GM12878 (cell line): ENCODE data around the gene ACTR2. TPM values are rescaled to one million over a fixed set of nuclear protein-coding genes. Genes with fewer than 3 reads are reported as not detected.

Source experiments
- ATAC-seq: fragments of 200-7000 bp; cut with Tn5 transposase; 3 replicates; pipeline ENCODE4 v1.9.1; 2020; ENCODE audit warnings: mild to moderate bottlenecking, moderate library complexity
- BruUV-seq: library from RNA; stranded (reverse); fragments of 400-500 nt; replicated peaks from 2 replicates; lab custom pipeline; 2021; lab: Mats Ljungman, UMichigan
- CTCF ChIA-PET: fragments of 300-600 bp; sonication (Branson Sonifier 250); formaldehyde crosslinking; extraction: SDS; loops from one replicate; lab custom pipeline; 2021; ENCODE audit warnings: inconsistent platforms; lab: Yijun Ruan, JAX
- POLR2A ChIA-PET: fragments of 350-600 bp; formaldehyde crosslinking; extraction: SDS; loops from one replicate; lab custom pipeline; 2021; ENCODE audit warnings: inconsistent platforms; lab: Charles Lee
- RAD21 ChIA-PET: fragments of 300-600 bp; sonication (Branson Sonifier 250); formaldehyde crosslinking; loops from one replicate; lab custom pipeline; 2023; ENCODE audit warnings: antibody characterized with exemption; ENCODE audit not compliant: unreplicated experiment; lab: Charles Lee
- SMC1A ChIA-PET: fragments of 300-600 bp; sonication (Branson Sonifier 250); formaldehyde crosslinking; loops from one replicate; lab custom pipeline; 2023; ENCODE audit not compliant: unreplicated experiment, uncharacterized antibody; lab: Charles Lee
- DNase-seq: peaks from one replicate; pipeline ENCODE4 v3.0.0-alpha.2; 2011; ENCODE audit warnings: low read depth, low spot score
- FAIRE-seq: peaks from 3 replicates; lab custom pipeline; 2011; peaks lifted over from hg19 to GRCh38; lab: Jason Lieb, UNC
- H2AFZ ChIP-seq: 2 replicates; pipeline ENCODE4 v1.6.0; 2011; ENCODE audit warnings: low read depth, low read length, control low read depth; ENCODE audit not compliant: control insufficient read depth
- H3K27ac ChIP-seq: 2 replicates; pipeline ENCODE4 v1.5.1; 2011; ENCODE audit warnings: control low read depth; ENCODE audit not compliant: control insufficient read depth, insufficient read depth
- H3K27me3 ChIP-seq, 2 experiments: replicated peaks in 1 of 2; 2 replicates each; pipeline versions ENCODE4 v1.6.0 to v1.6.1; 2011; ENCODE audit warnings: low read length in 1 of 2; ENCODE audit not compliant: control insufficient read depth in 2 of 2, insufficient read depth in 2 of 2
- H3K36me3 ChIP-seq, 2 experiments: 2 replicates each; pipeline ENCODE4 v1.5.1; 2011; ENCODE audit warnings: low read length in 1 of 2; ENCODE audit not compliant: control insufficient read depth in 2 of 2, insufficient read depth in 2 of 2
- H3K4me1 ChIP-seq: 2 replicates; pipeline ENCODE4 v1.6.1; 2011; ENCODE audit warnings: mild to moderate bottlenecking, low read length, moderate library complexity, mixed read lengths; ENCODE audit not compliant: control insufficient read depth, insufficient read depth
- H3K4me2 ChIP-seq: 2 replicates; pipeline ENCODE4 v1.6.0; 2011; ENCODE audit warnings: control low read depth; ENCODE audit not compliant: control insufficient read depth, insufficient read depth
- H3K4me3 ChIP-seq: fragments of 200-600 bp; sonication (generic); 2 replicates; pipeline ENCODE4 v1.5.1; 2016
- H3K79me2 ChIP-seq: 2 replicates; pipeline ENCODE4 v1.6.0; 2011; ENCODE audit warnings: low read length; ENCODE audit not compliant: control insufficient read depth, insufficient read depth
- H3K9ac ChIP-seq: 2 replicates; pipeline ENCODE4 v1.8.0; 2011; ENCODE audit warnings: low read length, control low read depth, mixed read lengths; ENCODE audit not compliant: control insufficient read depth, insufficient read depth
- H3K9me3 ChIP-seq: replicated peaks from 3 replicates; pipeline ENCODE4 v1.5.1; 2011; ENCODE audit warnings: mild to moderate bottlenecking, low read length; ENCODE audit not compliant: control insufficient read depth, insufficient read depth
- H4K20me1 ChIP-seq: 2 replicates; pipeline ENCODE4 v1.6.0; 2011; ENCODE audit not compliant: control insufficient read depth, insufficient read depth
- BCL11A ChIP-seq: IDR thresholded peaks from 2 replicates; pipeline ENCODE4 v1.6.1; 2011; ENCODE audit warnings: low read depth, low read length
- CBX3 ChIP-seq: fragments of 200-600 bp; sonication (generic); IDR thresholded peaks from 2 replicates; pipeline ENCODE4 v1.6.1; 2016; ENCODE audit warnings: low read depth, borderline replicate concordance
- EP300 ChIP-seq, 2 experiments: fragments of 150-350 bp in 1 of 2; IDR thresholded peaks; 2 replicates each; pipeline ENCODE4 v1.6.1; 2011 to 2012; ENCODE audit warnings: low read depth in 2 of 2, low read length in 2 of 2, borderline replicate concordance in 1 of 2, improper control_type of control experiment in 1 of 2, inconsistent platforms in 1 of 2; ENCODE audit not compliant: control insufficient read depth in 1 of 2
- HDAC6 ChIP-seq: fragments of 200-600 bp; sonication (generic); IDR thresholded peaks from one replicate; pipeline ENCODE4 v1.8.0; 2017; ENCODE audit warnings: antibody characterized with exemption; ENCODE audit not compliant: unreplicated experiment
- MEF2B ChIP-seq: fragments of 450-650 bp; IDR thresholded peaks from 2 replicates; pipeline ENCODE4 v1.6.1; 2018; ENCODE audit warnings: mild to moderate bottlenecking, moderate library complexity; ENCODE audit not compliant: partially characterized antibody, poor library complexity, severe bottlenecking
- MTA3 ChIP-seq: IDR thresholded peaks from 2 replicates; pipeline ENCODE4 v1.6.1; 2012; ENCODE audit warnings: low read length, inconsistent platforms, borderline replicate concordance
- STAT1 ChIP-seq: fragments of 450-650 bp; conservative IDR thresholded peaks from 2 replicates; pipeline ENCODE4 v1.6.1; 2014; ENCODE audit warnings: antibody characterized with exemption, mild to moderate bottlenecking
- WRNIP1 ChIP-seq: IDR thresholded peaks from 2 replicates; pipeline ENCODE4 v1.6.1; 2011; ENCODE audit warnings: low read depth, low read length, improper control_type of control experiment, borderline replicate concordance
- WGBS: methylation state at CpG from one replicate; pipeline ENCODE4 v1.1.6; 2016; ENCODE audit warnings: low lambda C conversion rate; ENCODE audit not compliant: insufficient replicate concordance, insufficient coverage; ENCODE audit errors: missing lambda C conversion rate; 5-methylcytosine and 5-hydroxymethylcytosine counted together
- in situ Hi-C: fragments of 300-500 bp; cut with MboI; formaldehyde crosslinking; loops from 9 replicates; pipeline ENCODE4 v1.14.3; 2018; ENCODE audit warnings: mixed read lengths
- intact Hi-C: fragments of 100-400 bp; cut with micrococcal nuclease; formaldehyde crosslinking; loops from one replicate; pipeline ENCODE4 v1.14.2; 2022; ENCODE audit not compliant: unreplicated experiment
- polyA plus RNA-seq, 11 experiments: library from polyadenylated mRNA; depleted of rRNA in 4 of 11; unstranded in 6 of 11; stranded (reverse) in 5 of 11; fragments of >200 nt; fragmentation: Nextera tagmentation in 4 of 11; fragmentation: Illumina TruSeq in 1 of 11; extraction: Ambion mirVana in 4 of 11; extraction: Trizol in 1 of 11; gene quantifications; 1 replicate in 1 of 11; 2 replicates in 10 of 11; pipeline versions ENCODE4 v1.2.1 to v1.2.3, GENCODE V29; 2011 to 2016; ENCODE audit warnings: inconsistent platforms in 2 of 11, missing spikeins in 2 of 11, low read depth in 1 of 11
- total RNA-seq, 4 experiments: library from RNA; depleted of rRNA in 3 of 4; stranded (reverse); fragments of >200 nt in 3 of 4; fragmentation: Illumina TruSeq in 1 of 4; extraction: Trizol in 1 of 4; gene quantifications; 2 replicates each; pipeline versions ENCODE4 v1.2.1 to v1.2.3, GENCODE V29; 2013 to 2021
- TF ChIP-seq, protein P1 (sequence below): fragments of 450-650 bp; conservative IDR thresholded peaks from 2 replicates; pipeline ENCODE4 v1.6.1; 2017; ENCODE audit warnings: mild to moderate bottlenecking, moderate library complexity
- TF ChIP-seq, protein P2 (sequence below): IDR thresholded peaks from 2 replicates; pipeline ENCODE4 v1.6.1; 2012; ENCODE audit warnings: low read length, inconsistent platforms
- TF ChIP-seq, protein P3 (sequence below): IDR thresholded peaks from 2 replicates; pipeline ENCODE4 v1.6.1; 2012; ENCODE audit warnings: low read depth, low read length, improper control_type of control experiment

ACTR2 gene
- total and polyA plus RNA-seq, 10 of the 15 experiments (the other 5 are each of a cell fraction or from before 2014, with no cell fraction given) = 94.2 to 401 (median 195) TPM

DNA sequence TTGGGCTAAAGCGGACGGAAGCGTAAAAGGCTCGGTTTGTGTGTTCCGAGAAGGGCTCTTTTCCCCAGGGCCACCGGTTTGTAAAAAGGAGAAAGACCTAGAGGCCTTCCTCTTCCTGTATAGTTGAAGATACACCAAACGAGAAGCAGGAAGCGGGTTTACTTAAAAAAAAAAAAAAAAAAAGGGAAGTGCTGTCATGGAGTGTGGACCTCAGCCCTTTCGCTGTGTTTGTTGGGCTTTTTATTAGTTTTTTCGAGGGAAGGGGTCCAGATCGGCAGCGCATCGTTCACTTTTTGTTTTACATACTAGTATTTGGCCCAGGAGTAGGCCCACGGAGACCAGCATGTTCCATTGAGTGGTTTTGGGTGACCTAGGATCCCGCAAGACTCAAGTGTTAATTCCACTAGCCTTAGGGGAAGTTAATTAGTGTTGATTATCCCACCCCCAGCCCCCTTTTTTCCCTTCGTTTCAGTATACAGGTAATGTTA lies 676 bp downstream of the ACTR2 start (continued):
- TF ChIP-seq WRNIP1 = 0 out of 2 replicates have a peak, but pooled peaks have one; percentile 32
- TF ChIP-seq, protein P1, sequence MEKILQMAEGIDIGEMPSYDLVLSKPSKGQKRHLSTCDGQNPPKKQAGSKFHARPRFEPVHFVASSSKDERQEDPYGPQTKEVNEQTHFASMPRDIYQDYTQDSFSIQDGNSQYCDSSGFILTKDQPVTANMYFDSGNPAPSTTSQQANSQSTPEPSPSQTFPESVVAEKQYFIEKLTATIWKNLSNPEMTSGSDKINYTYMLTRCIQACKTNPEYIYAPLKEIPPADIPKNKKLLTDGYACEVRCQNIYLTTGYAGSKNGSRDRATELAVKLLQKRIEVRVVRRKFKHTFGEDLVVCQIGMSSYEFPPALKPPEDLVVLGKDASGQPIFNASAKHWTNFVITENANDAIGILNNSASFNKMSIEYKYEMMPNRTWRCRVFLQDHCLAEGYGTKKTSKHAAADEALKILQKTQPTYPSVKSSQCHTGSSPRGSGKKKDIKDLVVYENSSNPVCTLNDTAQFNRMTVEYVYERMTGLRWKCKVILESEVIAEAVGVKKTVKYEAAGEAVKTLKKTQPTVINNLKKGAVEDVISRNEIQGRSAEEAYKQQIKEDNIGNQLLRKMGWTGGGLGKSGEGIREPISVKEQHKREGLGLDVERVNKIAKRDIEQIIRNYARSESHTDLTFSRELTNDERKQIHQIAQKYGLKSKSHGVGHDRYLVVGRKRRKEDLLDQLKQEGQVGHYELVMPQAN = 0 out of 2 replicates have a peak, but pooled peaks have one; percentile 8
- TF ChIP-seq CBX3 = no peak
- no peak for TF ChIP-seq EP300 (IDR thresholded peaks at IDR 0.05; ENCODE audit: borderline replicate concordance in 1 of 2, control insufficient read depth in 1 of 2, low read depth in 2 of 2, low read length in 2 of 2)
- peak; percentile 5 for TF ChIP-seq MEF2B
- TF ChIP-seq MTA3 = 0 out of 2 replicates have a peak, but pooled peaks have one; percentile 41

DNA sequence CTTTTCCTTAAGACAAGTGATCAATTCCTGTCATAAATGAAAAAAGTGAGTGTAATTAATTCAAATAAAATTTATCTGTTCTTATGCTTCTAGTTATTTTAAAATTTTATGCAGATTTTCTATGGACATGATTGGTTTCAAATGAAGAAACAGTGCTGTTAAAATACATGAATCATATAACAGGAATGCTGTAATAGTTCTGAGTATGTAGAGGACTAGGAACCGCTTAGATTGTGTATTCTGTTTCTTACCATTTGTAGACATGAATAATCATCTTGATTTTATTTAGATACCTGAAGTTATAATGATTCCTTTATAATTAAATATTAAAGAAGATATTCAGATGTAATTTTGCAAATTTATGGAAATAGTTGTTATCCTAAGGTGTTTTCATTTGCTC lies 3.5 kb downstream of the ACTR2 start:
- H3K27ac ChIP-seq = peak overlapping the region; percentile 93
- intact Hi-C loops = no loop called here
- WGBS = 0% methylated on average over 1 of the region's 1 CpG

More for the DNA sequence above, 3.5 kb downstream of the ACTR2 start:
- TF ChIP-seq HDAC6 (no peak), BCL11A (no peak), STAT1 (no peak)
- TF ChIP-seq, protein P2, sequence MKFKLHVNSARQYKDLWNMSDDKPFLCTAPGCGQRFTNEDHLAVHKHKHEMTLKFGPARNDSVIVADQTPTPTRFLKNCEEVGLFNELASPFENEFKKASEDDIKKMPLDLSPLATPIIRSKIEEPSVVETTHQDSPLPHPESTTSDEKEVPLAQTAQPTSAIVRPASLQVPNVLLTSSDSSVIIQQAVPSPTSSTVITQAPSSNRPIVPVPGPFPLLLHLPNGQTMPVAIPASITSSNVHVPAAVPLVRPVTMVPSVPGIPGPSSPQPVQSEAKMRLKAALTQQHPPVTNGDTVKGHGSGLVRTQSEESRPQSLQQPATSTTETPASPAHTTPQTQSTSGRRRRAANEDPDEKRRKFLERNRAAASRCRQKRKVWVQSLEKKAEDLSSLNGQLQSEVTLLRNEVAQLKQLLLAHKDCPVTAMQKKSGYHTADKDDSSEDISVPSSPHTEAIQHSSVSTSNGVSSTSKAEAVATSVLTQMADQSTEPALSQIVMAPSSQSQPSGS = no peak
- TF ChIP-seq, protein P3, sequence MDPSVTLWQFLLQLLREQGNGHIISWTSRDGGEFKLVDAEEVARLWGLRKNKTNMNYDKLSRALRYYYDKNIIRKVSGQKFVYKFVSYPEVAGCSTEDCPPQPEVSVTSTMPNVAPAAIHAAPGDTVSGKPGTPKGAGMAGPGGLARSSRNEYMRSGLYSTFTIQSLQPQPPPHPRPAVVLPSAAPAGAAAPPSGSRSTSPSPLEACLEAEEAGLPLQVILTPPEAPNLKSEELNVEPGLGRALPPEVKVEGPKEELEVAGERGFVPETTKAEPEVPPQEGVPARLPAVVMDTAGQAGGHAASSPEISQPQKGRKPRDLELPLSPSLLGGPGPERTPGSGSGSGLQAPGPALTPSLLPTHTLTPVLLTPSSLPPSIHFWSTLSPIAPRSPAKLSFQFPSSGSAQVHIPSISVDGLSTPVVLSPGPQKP = no peak
- Histone ChIP-seq H3K4me2 (peak overlapping the region; percentile 56), H3K9ac (peak overlapping the region; percentile 70), H3K4me1 (peaks cover 16% of the 10 kb centered on the region), H3K4me3 (peak overlapping the region; percentile 55), H3K27me3 (no peaks in the 10 kb centered on the region), H4K20me1 (no peaks in the 10 kb centered on the region; the same call in 1 of the 2 replicates), H3K79me2 (peaks cover 95% of the 10 kb centered on the region), H3K9me3 (no peaks in the 10 kb centered on the region), H3K36me3 (peaks cover 0 to 24% of the 10 kb centered on the region in 2 experiments; a peak in 1 of 4 replicates), H2AFZ (no peak overlapping the region)
- in situ Hi-C loops = no loop called here
- BruUV-seq = no TSS peak
- CTCF ChIA-PET = interaction anchor here (1.3 kb wide), 1 partner anchor 10 kb away, joined by 4 read pairs; no protein-coding TSS in a partner anchor
- FAIRE-seq (no peak), DNase-seq (no peak), ATAC-seq (no peak)
- RAD21 ChIA-PET = interaction anchor here (1.1 to 1.4 kb wide), 4 partner anchors 89 to 166 kb away, joined by 3 to 8 read pairs (median 4); partner anchors contain the start of gene RAB1A
- POLR2A ChIA-PET = interaction anchor here (0.6 to 1.0 kb wide), 2 partner anchors 108 to 150 kb away, joined by 4 to 6 read pairs; no protein-coding TSS in a partner anchor
- SMC1A ChIA-PET = interaction anchor here (1.2 to 1.3 kb wide), 5 partner anchors 10 to 198 kb away, joined by 3 to 6 read pairs (median 4); partner anchors contain the start of gene CEP68
